ENCODE results near the gene UBA52.
A peak's percentile ranks its signal among the peaks of the same experiment; 100 is the strongest.

GRCh38 chr19:18590273-18591272, 18.9 kb downstream of the UBA52 start:
- TF ChIP-seq CTCF (IDR thresholded peaks at IDR 0.05) (peak; percentile 70), EZH2 (IDR thresholded peaks at IDR 0.05) (peak; percentile 21), EZH2phosphoT487 (IDR thresholded peaks at IDR 0.05) (no peak)
